K562 (cell line): ENCODE measurements around the gene PIP4K2C. TPM values are rescaled to one million over a fixed set of nuclear protein-coding genes. Genes with fewer than 3 reads are reported as not detected.
A peak's percentile ranks its signal among the peaks of the same experiment; 100 is the strongest.

ENCODE experiments used
- ATAC-seq: fragments of 200-7000 bp; cut with Tn5 transposase; 3 replicates; pipeline ENCODE4 v1.9.1; 2020; ENCODE audit warnings: moderate library complexity
- BruUV-seq: library from RNA; stranded (reverse); fragments of 400-500 nt; replicated peaks from 2 replicates; lab custom pipeline; 2021; lab: Mats Ljungman, UMichigan
- CTCF ChIA-PET: fragments of 300-600 bp; formaldehyde crosslinking; extraction: SDS; loops from one replicate; lab custom pipeline; 2021; ENCODE audit warnings: low intra/inter-chr PET ratio; lab: Yijun Ruan, JAX
- POLR2A ChIA-PET: fragments of 300-600, 350-650 bp; sonication (Branson Sonifier 250); formaldehyde crosslinking; extraction: SDS; loops from one replicate; lab custom pipeline; 2021; ENCODE audit warnings: antibody characterized with exemption, inconsistent platforms; lab: Yijun Ruan, JAX
- DNase-seq, 4 experiments: peaks; one replicate each; pipeline versions ENCODE4 v3.0.0 to v3.0.0-alpha.2; 2011 to 2018; ENCODE audit warnings: low spot score in 3 of 4, mixed read lengths in 3 of 4; ENCODE audit errors: extremely low read depth in 1 of 4
- FAIRE-seq: peaks from 2 replicates; lab custom pipeline; 2011; peaks lifted over from hg19 to GRCh38; lab: Jason Lieb, UNC
- H2AFZ ChIP-seq: 2 replicates; pipeline ENCODE4 v1.6.0; 2011; ENCODE audit warnings: low read depth, low read length, control low read depth, inconsistent platforms
- H3K27ac ChIP-seq: fragments of 200-600 bp; 3 replicates; pipeline ENCODE4 v1.8.0; 2011; ENCODE audit warnings: low read depth, mild to moderate bottlenecking, control low read depth, inconsistent platforms, low read length, moderate library complexity, mixed read lengths; ENCODE audit errors: extremely low read depth
- H3K27me3 ChIP-seq, 2 experiments: fragments of 300-600 bp in 1 of 2; 2 replicates in 1 of 2; 3 replicates in 1 of 2; pipeline versions ENCODE4 v1.6.0 to v1.8.0; 2011; ENCODE audit warnings: inconsistent platforms in 2 of 2, low read length in 2 of 2, mild to moderate bottlenecking in 1 of 2, mixed read lengths in 1 of 2, moderate library complexity in 1 of 2; ENCODE audit not compliant: control insufficient read depth in 2 of 2, insufficient read depth in 2 of 2
- H3K36me3 ChIP-seq: fragments of 300-600 bp; 3 replicates; pipeline ENCODE4 v1.8.0; 2011; ENCODE audit warnings: mild to moderate bottlenecking, low read length, inconsistent platforms; ENCODE audit not compliant: control insufficient read depth, insufficient read depth
- H3K4me1 ChIP-seq, 2 experiments: fragments of 200-600 bp in 1 of 2; replicated peaks in 1 of 2; 2 replicates in 1 of 2; 3 replicates in 1 of 2; pipeline versions ENCODE4 v1.5.1 to v1.8.0; 2011; ENCODE audit warnings: inconsistent platforms in 2 of 2, low read length in 2 of 2, mild to moderate bottlenecking in 1 of 2, mixed read lengths in 1 of 2, moderate library complexity in 1 of 2; ENCODE audit not compliant: control insufficient read depth in 2 of 2, insufficient read depth in 2 of 2
- H3K4me2 ChIP-seq: 2 replicates; pipeline ENCODE4 v1.6.1; 2011; ENCODE audit warnings: low read length, control low read depth, inconsistent platforms, mixed read lengths; ENCODE audit not compliant: insufficient read depth
- H3K4me3 ChIP-seq: fragments of 200-600 bp; sonication (generic), shearing (Covaris generic); 2 replicates; pipeline ENCODE4 v1.5.1; 2016; ENCODE audit warnings: control low read depth, inconsistent platforms
- H3K79me2 ChIP-seq: fragments of 200-600 bp; 3 replicates; pipeline ENCODE4 v1.8.0; 2011; ENCODE audit warnings: low read length, inconsistent platforms; ENCODE audit not compliant: control insufficient read depth, insufficient read depth
- H3K9ac ChIP-seq, 2 experiments: 2 replicates each; pipeline versions ENCODE4 v1.6.0 to v1.6.1; 2011; ENCODE audit warnings: low read depth in 2 of 2, low read length in 2 of 2, control low read depth in 1 of 2, inconsistent platforms in 1 of 2, mild to moderate bottlenecking in 1 of 2, mixed read lengths in 1 of 2; ENCODE audit not compliant: insufficient read depth in 1 of 2
- H3K9me1 ChIP-seq: one replicate; pipeline ENCODE4 v1.6.0; 2011; ENCODE audit warnings: inconsistent platforms, mild to moderate bottlenecking, low read length, moderate library complexity; ENCODE audit not compliant: control insufficient read depth, insufficient read depth
- H3K9me3 ChIP-seq: replicated peaks from 2 replicates; pipeline ENCODE4 v1.5.1; 2011; ENCODE audit warnings: low read depth, low read length, inconsistent platforms; ENCODE audit not compliant: control insufficient read depth, insufficient read depth
- H4K20me1 ChIP-seq: replicated peaks from 2 replicates; pipeline ENCODE4 v1.6.1; 2011; ENCODE audit warnings: low read length, inconsistent platforms, mixed read lengths; ENCODE audit not compliant: control insufficient read depth, insufficient read depth
- BRD4 ChIP-seq: fragments of 200-600 bp; sonication (generic); IDR thresholded peaks from 2 replicates; pipeline ENCODE4 v1.6.1; 2017; ENCODE audit warnings: inconsistent platforms
- CCNT2 ChIP-seq: IDR thresholded peaks from 2 replicates; pipeline ENCODE4 v1.6.1; 2011; ENCODE audit warnings: borderline replicate concordance, low read depth, mild to moderate bottlenecking, moderate library complexity, mixed read lengths, low read length; ENCODE audit not compliant: insufficient read length; ENCODE audit errors: extremely low read depth
- CXXC5 ChIP-seq: fragments of 250-450 bp; sonication (Bioruptor Pico); IDR thresholded peaks from 2 replicates; pipeline ENCODE4 v1.8.0; 2022; ENCODE audit warnings: inconsistent platforms, mild to moderate bottlenecking, moderate library complexity
- HDGF ChIP-seq: fragments of 450-650 bp; IDR thresholded peaks from 2 replicates; pipeline ENCODE4 v1.6.1; 2016
- HEY1 ChIP-seq: fragments of 250-450 bp; sonication (Bioruptor Pico); IDR thresholded peaks from 2 replicates; pipeline ENCODE4 v1.5.0; 2020; ENCODE audit warnings: mild to moderate bottlenecking, moderate library complexity, borderline replicate concordance
- MTA2 ChIP-seq: fragments of 450-650 bp; IDR thresholded peaks from 2 replicates; pipeline ENCODE4 v1.6.1; 2016; ENCODE audit warnings: low read depth
- POLR2H ChIP-seq: IDR thresholded peaks from 2 replicates; pipeline ENCODE4 v1.6.1; 2016; ENCODE audit warnings: missing genetic modification characterization, low read depth, mild to moderate bottlenecking, control low read depth, missing compliant biosample characterization, moderate library complexity
- SAFB2 ChIP-seq: fragments of 200-400 bp; formaldehyde crosslinking; IDR thresholded peaks from 2 replicates; pipeline ENCODE4 v1.6.1; 2018; ENCODE audit warnings: borderline replicate concordance, low read length, low read depth, moderate library complexity; ENCODE audit not compliant: severe bottlenecking
- SRF ChIP-seq, 2 experiments: fragments of 250-450, 450-650 bp in 1 of 2; sonication (Bioruptor Pico) in 1 of 2; sonication (generic) in 1 of 2; formaldehyde crosslinking; IDR thresholded peaks; 2 replicates each; pipeline versions ENCODE4 v1.5.0 to v1.5.1; 2020 to 2022; ENCODE audit warnings: mild to moderate bottlenecking in 1 of 2, missing genetic modification reagents in 1 of 2
- THRAP3 ChIP-seq: fragments of 450-650 bp; IDR thresholded peaks from 2 replicates; pipeline ENCODE4 v1.6.1; 2016; ENCODE audit warnings: mild to moderate bottlenecking, inconsistent platforms, borderline replicate concordance
- U2AF1 ChIP-seq: fragments of 200-400 bp; formaldehyde crosslinking; optimal IDR thresholded peaks from 2 replicates; pipeline ENCODE3; 2017; ENCODE audit warnings: mild to moderate bottlenecking, low read depth, low read length, moderate library complexity
- ZC3H4 ChIP-seq: sonication (generic); formaldehyde crosslinking; IDR thresholded peaks from 2 replicates; pipeline ENCODE4 v1.9.0; 2021; ENCODE audit warnings: missing genetic modification reagents, borderline replicate concordance
- ZNF3 ChIP-seq: fragments of 250-450 bp; sonication (Bioruptor Pico); IDR thresholded peaks from 2 replicates; pipeline ENCODE4 v1.5.0; 2021; ENCODE audit warnings: mild to moderate bottlenecking, moderate library complexity
- ZNF445 ChIP-seq: fragments of 250-450 bp; sonication (Bioruptor Pico); IDR thresholded peaks from 2 replicates; pipeline ENCODE4 v1.4.0; 2020; ENCODE audit warnings: low read depth, mild to moderate bottlenecking, moderate library complexity
- ZNF584 ChIP-seq: fragments of 200-800 bp; sonication (Bioruptor generic); IDR thresholded peaks from 2 replicates; pipeline ENCODE4 v1.6.1; 2016; ENCODE audit warnings: low read depth, mild to moderate bottlenecking, missing genetic modification characterization, missing compliant biosample characterization
- ZNF77 ChIP-seq: fragments of 250-450 bp; sonication (Bioruptor Pico); IDR thresholded peaks from 2 replicates; pipeline ENCODE4 v1.5.0; 2020
- ZNF79 ChIP-seq: fragments of 250-450 bp; sonication (Bioruptor Pico); IDR thresholded peaks from 2 replicates; pipeline ENCODE4 v1.4.0; 2020; ENCODE audit warnings: low read depth, mild to moderate bottlenecking, moderate library complexity
- WGBS: fragments of 100-300 bp; shearing (Covaris generic); methylation state at CpG from one replicate; pipeline ENCODE4 v1.1.6; 2016; ENCODE audit warnings: low coverage, mixed read lengths; ENCODE audit not compliant: insufficient coverage; ENCODE audit errors: missing lambda C conversion rate; 5-methylcytosine and 5-hydroxymethylcytosine counted together
- in situ Hi-C: fragments of 300-500 bp; cut with MboI; formaldehyde crosslinking; loops from 4 replicates; pipeline ENCODE4 v1.15.0; 2018; ENCODE audit warnings: inconsistent platforms, mixed read lengths
- intact Hi-C: fragments of 100-400 bp; cut with micrococcal nuclease; formaldehyde crosslinking; loops from 2 replicates; pipeline ENCODE4 v1.14.2; 2022
- polyA plus RNA-seq, 8 experiments: library from polyadenylated mRNA; depleted of rRNA in 4 of 8; stranded (reverse) in 5 of 8; unstranded in 3 of 8; fragments of >200 nt; fragmentation: Nextera tagmentation in 2 of 8; fragmentation: Illumina TruSeq in 1 of 8; extraction: Ambion mirVana in 2 of 8; extraction: Trizol in 1 of 8; gene quantifications; 2 replicates each; pipeline versions ENCODE4 v1.2.1 to v1.2.3, GENCODE V29; 2011 to 2014; ENCODE audit warnings: inconsistent platforms in 1 of 8, missing spikeins in 1 of 8
- total RNA-seq, 7 experiments: library from RNA; depleted of rRNA in 6 of 7; stranded (reverse); fragments of >200 nt in 6 of 7; fragmentation: Illumina TruSeq in 2 of 7; extraction: Trizol in 2 of 7; gene quantifications; 2 replicates each; pipeline versions ENCODE4 v1.2.1 to v1.2.3, GENCODE V29; 2011 to 2021; ENCODE audit warnings: low replicate concordance in 1 of 7

The PIP4K2C gene
- total and polyA plus RNA-seq, 9 of the 15 experiments (the other 6 are each of a cell fraction or from before 2014, with no cell fraction given): 9.0 to 41.4 (median 18.3) TPM

GRCh38 chr12:57548013-57548315, 43.0 kb upstream of the PIP4K2C start:
- Histone ChIP-seq H3K79me2 (peaks cover 66% of the 10 kb centered on the region), H3K4me2 (no peak overlapping the region), H3K9ac (peak overlapping the region in 1 of 2 experiments; percentile 94; a peak in 1 of 4 replicates), H3K36me3 (peaks cover 30% of the 10 kb centered on the region), H3K9me1 (no peaks in the 10 kb centered on the region), H3K27me3 (no peaks in the 10 kb centered on the region), H4K20me1 (no peaks in the 10 kb centered on the region), H2AFZ (no peak overlapping the region; the same call in 1 of the 2 replicates), H3K4me1 (peaks cover 45 to 60% of the 10 kb centered on the region in 2 experiments), H3K27ac (peak overlapping the region; percentile 84; the same call in 1 of the 3 replicates), H3K4me3 (no peak overlapping the region), H3K9me3 (no peaks in the 10 kb centered on the region)
- no peak for DNase-seq
- ChIA-PET CTCF (no interaction called here), POLR2A (interaction anchor here (0.6 to 1.0 kb wide), 4 partner anchors 9 to 300 kb away, joined by 3 to 5 read pairs (median 4); partner anchors contain the start of gene DDIT3)
- intact Hi-C loops: no loop called here
- ATAC-seq: no peak
- 81% methylated on average over 2 of the region's 2 CpGs for WGBS
- in situ Hi-C loops: no loop called here
- no peak for FAIRE-seq
- no TSS peak for BruUV-seq
- TF ChIP-seq ZNF584 (CRISPR knock-in tag) (no peak), ZNF3 (no peak), POLR2H (tag) (peak; percentile 77)

DNA sequence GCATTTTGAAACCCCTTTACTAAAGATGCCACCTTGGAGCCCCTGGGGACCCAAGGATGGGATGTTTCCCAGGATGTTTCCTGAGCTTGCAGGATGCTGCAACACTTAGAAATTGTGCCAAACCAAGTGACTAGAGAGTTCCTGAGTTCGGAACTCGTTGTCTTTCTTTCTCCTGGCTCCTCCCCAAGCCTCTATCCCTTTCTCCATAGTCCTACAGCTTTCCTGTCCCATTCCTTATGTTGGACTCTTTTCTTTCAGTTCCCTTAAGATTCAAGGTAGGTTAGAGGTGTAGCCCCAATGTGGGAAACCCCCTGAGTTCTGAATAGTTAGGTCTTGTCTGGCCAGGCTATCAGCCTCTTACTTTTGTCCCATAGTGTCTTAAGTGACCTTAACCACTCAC, 42.5 kb upstream of the PIP4K2C start:
- ChIA-PET CTCF (no interaction called here), POLR2A (interaction anchor here (0.6 to 1.0 kb wide), 4 partner anchors 9 to 300 kb away, joined by 3 to 5 read pairs (median 4); partner anchors contain the start of gene DDIT3)
- no TSS peak for BruUV-seq
- WGBS: 4% methylated on average over 2 of the region's 2 CpGs
- no peaks in the 10 kb centered on the region for H3K9me3 ChIP-seq
- peak overlapping the region; percentile 80 for H3K27ac ChIP-seq
- FAIRE-seq (no peak), ATAC-seq (0 out of 3 replicates have a peak, but pooled peaks have one; percentile 2), DNase-seq (peak in 1 of 4 experiments; percentile 55)
- H3K4me3 ChIP-seq: no peak overlapping the region
- peaks cover 27% of the 10 kb centered on the region for H3K36me3 ChIP-seq
- H3K79me2 ChIP-seq: peaks cover 68% of the 10 kb centered on the region
- no peaks in the 10 kb centered on the region for H3K9me1 ChIP-seq
- H2AFZ ChIP-seq: peak overlapping the region; percentile 93
- in situ Hi-C loops (no loop called here), intact Hi-C loops (no loop called here)
- peak overlapping the region; percentile 89 for H3K4me2 ChIP-seq
- peaks cover 50 to 63% of the 10 kb centered on the region in 2 experiments for H3K4me1 ChIP-seq
- peak overlapping the region; percentile 58 to 66; a peak in 3 of 4 replicates for H3K9ac ChIP-seq
- H4K20me1 ChIP-seq: no peaks in the 10 kb centered on the region
- H3K27me3 ChIP-seq: no peaks in the 10 kb centered on the region
- no peak for TF ChIP-seq ZNF77 (CRISPR knock-in tag)
- TF ChIP-seq HEY1 (CRISPR knock-in tag): no peak
- TF ChIP-seq U2AF1: no peak
- TF ChIP-seq ZNF445 (CRISPR knock-in tag): no peak
- no peak for TF ChIP-seq SAFB2
- no peak for TF ChIP-seq CCNT2
- no peak for TF ChIP-seq SRF (CRISPR knock-in tag; IDR thresholded peaks at IDR 0.05)
- TF ChIP-seq HDGF: no peak
- no peak for TF ChIP-seq BRD4
- TF ChIP-seq MTA2: no peak
- no peak for TF ChIP-seq THRAP3
- no peak for TF ChIP-seq ZNF79 (CRISPR knock-in tag)
- peak; percentile 26; the same call in 1 of the 2 replicates for TF ChIP-seq CXXC5 (CRISPR knock-in tag)
- TF ChIP-seq ZC3H4: no peak
